ENCODE measurements around the gene FAM24B.
A peak's percentile ranks its signal among the peaks of the same experiment; 100 is the strongest.

Gene FAM24B

DNA sequence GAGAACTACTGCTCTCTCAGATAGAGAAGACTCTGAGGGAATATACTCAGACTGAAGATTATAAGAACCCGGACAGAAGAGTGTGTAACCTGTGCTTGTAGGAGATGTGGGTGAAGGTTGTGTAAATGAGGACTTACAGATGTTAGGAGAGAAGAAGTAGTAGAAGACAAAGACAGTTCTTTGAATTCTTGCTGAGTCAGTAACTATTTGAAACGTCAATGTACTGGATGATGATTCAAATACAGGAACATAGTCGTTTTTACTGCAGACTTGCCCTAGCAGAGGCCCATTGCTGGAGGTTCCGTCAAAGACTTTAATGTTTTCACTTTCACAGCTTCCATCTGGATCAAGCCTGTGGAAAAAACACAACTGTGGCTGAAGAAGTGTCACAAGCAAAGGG, 40.5 kb downstream of the FAM24B start:
- DNase-seq (ENCODE audit: low read depth): no peak
- no peak overlapping the region for H3K4me3 ChIP-seq (ENCODE audit: low read length)
- TF ChIP-seq, protein P1, sequence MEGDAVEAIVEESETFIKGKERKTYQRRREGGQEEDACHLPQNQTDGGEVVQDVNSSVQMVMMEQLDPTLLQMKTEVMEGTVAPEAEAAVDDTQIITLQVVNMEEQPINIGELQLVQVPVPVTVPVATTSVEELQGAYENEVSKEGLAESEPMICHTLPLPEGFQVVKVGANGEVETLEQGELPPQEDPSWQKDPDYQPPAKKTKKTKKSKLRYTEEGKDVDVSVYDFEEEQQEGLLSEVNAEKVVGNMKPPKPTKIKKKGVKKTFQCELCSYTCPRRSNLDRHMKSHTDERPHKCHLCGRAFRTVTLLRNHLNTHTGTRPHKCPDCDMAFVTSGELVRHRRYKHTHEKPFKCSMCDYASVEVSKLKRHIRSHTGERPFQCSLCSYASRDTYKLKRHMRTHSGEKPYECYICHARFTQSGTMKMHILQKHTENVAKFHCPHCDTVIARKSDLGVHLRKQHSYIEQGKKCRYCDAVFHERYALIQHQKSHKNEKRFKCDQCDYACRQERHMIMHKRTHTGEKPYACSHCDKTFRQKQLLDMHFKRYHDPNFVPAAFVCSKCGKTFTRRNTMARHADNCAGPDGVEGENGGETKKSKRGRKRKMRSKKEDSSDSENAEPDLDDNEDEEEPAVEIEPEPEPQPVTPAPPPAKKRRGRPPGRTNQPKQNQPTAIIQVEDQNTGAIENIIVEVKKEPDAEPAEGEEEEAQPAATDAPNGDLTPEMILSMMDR (IDR thresholded peaks at IDR 0.05; ENCODE audit: insufficient read depth, low read depth, low read length, missing control alignments): no peak

DNA sequence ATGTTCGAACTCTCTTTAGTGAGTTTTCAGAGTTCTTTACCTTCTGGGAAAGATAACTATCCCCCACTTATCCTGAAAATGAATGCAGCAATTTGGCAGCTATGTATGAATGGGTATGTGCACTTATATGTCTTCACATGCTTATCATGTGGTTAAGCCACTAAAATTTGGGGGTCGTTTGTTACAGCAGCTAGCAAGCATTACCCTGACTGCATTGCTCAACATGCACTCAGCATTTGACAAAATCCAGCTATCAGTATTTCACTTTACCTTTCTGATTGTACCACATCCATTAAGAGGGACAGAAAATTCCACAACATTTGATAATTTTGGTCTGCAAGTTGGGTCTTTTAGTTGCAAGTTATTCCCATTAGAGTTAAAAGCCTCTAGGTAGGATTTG, 43.5 kb downstream of the FAM24B start:
- no peak for DNase-seq (ENCODE audit: low read depth)
- H3K4me3 ChIP-seq (ENCODE audit: low read length): no peak overlapping the region
- TF ChIP-seq, protein P1 (IDR thresholded peaks at IDR 0.05; ENCODE audit: insufficient read depth, low read depth, low read length, missing control alignments): no peak

DNA sequence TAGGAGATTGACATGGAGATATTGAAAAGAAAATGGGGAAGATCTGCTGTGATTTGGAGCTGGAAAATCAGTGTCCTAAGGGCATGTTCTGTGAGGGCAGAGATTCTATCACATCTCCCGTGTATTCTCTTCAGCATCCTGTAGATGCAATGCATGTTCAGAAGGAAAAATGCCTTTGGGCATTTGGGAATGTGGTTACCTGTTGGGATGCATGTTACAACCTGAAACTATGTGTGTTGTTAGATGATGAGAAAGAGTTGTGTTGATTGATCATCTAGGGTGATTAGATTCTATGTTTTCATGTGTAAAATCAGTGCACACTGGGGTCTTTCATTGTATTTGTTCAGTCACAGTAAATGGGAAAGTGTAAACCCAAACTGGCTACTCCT, 48.4 kb downstream of the FAM24B start:
- DNase-seq (ENCODE audit: low read depth): peak; percentile 42
- H3K4me3 ChIP-seq (ENCODE audit: low read length): no peak overlapping the region
- TF ChIP-seq, protein P1 (IDR thresholded peaks at IDR 0.05; ENCODE audit: insufficient read depth, low read depth, low read length, missing control alignments): no peak

DNA sequence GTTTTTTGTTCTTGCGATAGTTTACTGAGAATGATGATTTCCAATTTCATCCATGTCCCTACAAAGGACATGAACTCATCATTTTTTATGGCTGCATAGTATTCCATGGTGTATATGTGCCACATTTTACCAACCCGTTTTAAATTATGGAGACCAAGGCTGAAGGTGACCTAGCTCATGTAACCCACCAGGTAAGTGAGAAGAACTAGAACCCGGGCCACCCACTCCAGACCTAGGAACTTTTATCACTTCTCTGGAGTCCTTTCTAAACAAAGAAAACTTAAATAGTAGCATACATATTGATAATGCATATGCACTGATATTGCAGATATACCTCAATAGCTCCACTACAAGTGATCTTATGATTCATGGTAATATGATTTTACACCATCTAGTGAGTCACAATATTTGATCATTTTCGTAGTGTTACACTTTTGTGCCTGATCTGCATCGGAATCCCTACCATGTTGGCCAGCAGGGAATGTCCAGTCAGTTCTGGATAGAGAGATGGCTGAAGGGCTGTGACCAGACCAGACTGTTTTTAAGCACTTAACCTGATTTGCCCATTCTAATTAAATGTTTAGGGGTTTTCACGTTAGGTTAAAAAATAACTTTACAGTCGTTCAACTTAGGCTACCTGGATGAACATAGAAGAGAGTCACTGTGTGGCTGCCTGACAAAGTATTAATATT, 49.0 kb downstream of the FAM24B start:
- H3K4me3 ChIP-seq (ENCODE audit: low read length): no peak overlapping the region
- TF ChIP-seq, protein P1 (IDR thresholded peaks at IDR 0.05; ENCODE audit: insufficient read depth, low read depth, low read length, missing control alignments): no peak
- no peak for DNase-seq (ENCODE audit: low read depth)

DNA sequence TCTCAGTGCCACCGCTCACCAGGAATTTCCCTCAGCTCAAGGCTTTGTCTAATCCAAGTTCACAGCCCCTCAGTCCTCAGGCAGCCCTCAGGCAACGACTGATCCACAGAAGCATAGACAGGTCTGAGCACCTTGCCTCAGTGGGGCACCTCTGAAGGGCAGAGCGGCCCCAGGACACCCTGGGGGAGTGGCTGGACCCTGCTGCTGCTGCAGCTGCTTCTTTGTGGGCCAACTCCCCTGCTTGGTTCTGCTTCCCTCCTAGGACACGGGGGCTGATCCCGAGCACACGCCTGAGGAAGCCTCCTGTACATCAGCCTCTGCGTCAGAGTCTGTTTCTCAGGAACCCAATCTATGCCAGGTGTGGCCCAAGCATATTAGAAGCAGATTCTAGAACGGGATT, 49.9 kb downstream of the FAM24B start:
- TF ChIP-seq, protein P1 (IDR thresholded peaks at IDR 0.05; ENCODE audit: insufficient read depth, low read depth, low read length, missing control alignments): no peak
- no peak for DNase-seq (ENCODE audit: low read depth)
- no peak overlapping the region for H3K4me3 ChIP-seq (ENCODE audit: low read length)

DNA sequence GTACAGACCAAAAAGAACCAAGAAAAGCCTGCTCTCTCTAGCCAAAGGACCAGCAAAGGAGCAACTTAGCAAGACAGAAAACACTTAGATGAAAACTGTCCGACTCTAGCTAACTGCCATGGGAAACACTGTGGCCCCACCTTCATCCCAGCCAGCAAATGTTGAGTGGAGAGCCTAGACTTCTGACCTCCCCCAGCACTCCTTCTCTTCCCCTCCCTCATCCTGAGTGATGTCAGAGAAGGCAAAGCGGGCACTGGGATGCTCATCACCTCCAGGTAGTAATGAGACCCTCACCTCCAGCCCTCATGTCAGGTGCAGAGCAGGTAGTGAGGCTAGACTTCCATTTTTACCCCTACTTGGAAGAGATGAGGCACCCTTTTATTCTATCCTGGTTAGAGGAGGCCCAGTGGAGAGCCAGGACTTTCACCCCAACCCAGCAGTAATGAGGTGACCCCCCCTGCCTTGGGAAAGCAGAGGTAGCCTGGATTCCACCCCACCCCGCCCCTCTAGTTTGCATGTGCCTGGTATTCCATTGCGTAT, 50.6 kb downstream of the FAM24B start:
- TF ChIP-seq, protein P1 (IDR thresholded peaks at IDR 0.05; ENCODE audit: insufficient read depth, low read depth, low read length, missing control alignments): no peak
- H3K4me3 ChIP-seq (ENCODE audit: low read length): no peak overlapping the region
- no peak for DNase-seq (ENCODE audit: low read depth)

DNA sequence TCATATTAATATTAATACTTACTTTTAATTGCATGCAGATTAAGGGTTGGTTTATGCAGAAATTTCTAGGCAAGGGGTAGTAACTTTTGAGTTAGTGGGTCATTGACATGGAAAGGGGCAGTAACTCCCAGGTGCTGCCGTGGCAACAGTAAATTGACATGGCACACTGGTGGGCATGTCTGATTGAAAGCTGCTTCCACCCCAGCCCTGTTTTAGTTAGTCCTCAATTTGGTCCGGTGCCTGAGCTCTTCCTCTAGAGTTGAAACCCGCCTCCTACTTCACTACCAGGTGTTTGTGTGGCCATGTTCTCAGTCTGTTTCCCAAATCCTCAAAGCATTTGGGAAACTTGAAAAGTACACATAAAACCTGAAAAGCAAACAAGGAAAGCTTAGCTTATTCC, 52.1 kb downstream of the FAM24B start:
- TF ChIP-seq, protein P1 (IDR thresholded peaks at IDR 0.05; ENCODE audit: insufficient read depth, low read depth, low read length, missing control alignments): no peak
- H3K4me3 ChIP-seq (ENCODE audit: low read length): no peak overlapping the region
- no peak for DNase-seq (ENCODE audit: low read depth)

Data from epithelial cell of esophagus (primary cell).